Gastroesophageal sphincter (tissue), 2 donors: ENCODE data around the gene ARHGAP23.
"Not testable (repeated sequence)": the region's sequence is repeated elsewhere in the genome, so short reads cannot be mapped to it uniquely, and the experiment has no call there.

Experiments used
- EP300 ChIP-seq: sonication (generic); formaldehyde crosslinking; IDR thresholded peaks from one replicate; pipeline ENCODE4 v1.6.1; 2017; ENCODE audit warnings: antibody characterized with exemption, mild to moderate bottlenecking
- POLR2AphosphoS5 ChIP-seq: sonication (generic); formaldehyde crosslinking; IDR thresholded peaks from one replicate; pipeline ENCODE4 v1.6.1; 2017; ENCODE audit warnings: antibody characterized with exemption

DNA sequence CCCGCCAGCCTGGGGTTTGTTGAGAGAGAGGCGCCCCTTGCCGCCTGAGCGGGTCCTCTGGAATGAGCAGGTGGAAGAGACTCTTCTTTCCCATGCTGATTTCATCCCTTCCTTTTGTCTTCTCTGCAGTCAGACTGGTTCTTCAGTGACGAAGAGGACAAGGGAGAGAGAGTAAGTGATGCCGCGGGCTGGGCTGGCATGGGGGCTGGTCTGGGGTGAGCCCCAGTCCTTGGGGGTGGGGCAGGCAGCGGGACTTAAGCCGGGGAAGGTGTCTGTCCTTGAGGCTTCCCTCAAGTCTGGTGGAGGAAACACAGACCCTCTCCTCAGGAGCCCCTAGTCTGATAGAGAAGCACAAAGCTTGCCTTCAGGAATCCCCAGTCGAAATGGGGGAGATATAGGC lies 69.4 kb downstream of the ARHGAP23 start:
- not testable (repeated sequence) for TF ChIP-seq EP300, POLR2AphosphoS5
